SK-N-MC (cell line): Measurements from ENCODE around the gene ATL1.

Experiments
- EZH2 ChIP-seq: fragments of 200-600 bp; sonication (generic); IDR thresholded peaks from one replicate; pipeline ENCODE4 v1.6.1; 2017; ENCODE audit warnings: antibody characterized with exemption
- FOXP2 ChIP-seq: optimal IDR thresholded peaks from 2 replicates; pipeline ENCODE3; 2011; ENCODE audit warnings: mild to moderate bottlenecking, moderate library complexity; ENCODE audit not compliant: insufficient read depth; ENCODE audit errors: extremely low read length, control extremely low read depth
- POLR2AphosphoS5 ChIP-seq: IDR thresholded peaks from 2 replicates; pipeline ENCODE4 v1.6.1; 2012; ENCODE audit warnings: mild to moderate bottlenecking, low read depth, low read length, borderline replicate concordance

- TF ChIP-seq POLR2AphosphoS5 (no peak), EZH2 (no peak), FOXP2 (no peak)
Measured at GRCh38 chr14:50666772-50667683, 107.1 kb downstream of the ATL1 start.
